ENCODE data around the gene STK39. TPM values are rescaled to one million over a fixed set of nuclear protein-coding genes. Genes with fewer than 3 reads are reported as not detected.

STK39 gene
- total RNA-seq, 2 experiments from 2014 or later: 28.2 to 31.4 TPM

- POLR2A ChIA-PET: no interaction called here
- CTCF ChIA-PET: interaction anchor here (1.1 kb wide), 1 partner anchor 43 kb away, joined by 3 read pairs; no protein-coding TSS in a partner anchor
- peaks cover 9% of the 10 kb centered on the region for H3K4me1 Mint-ChIP-seq
- H3K9me3 Mint-ChIP-seq: peaks cover 2% of the 10 kb centered on the region
- H3K27me3 Mint-ChIP-seq: no peaks in the 10 kb centered on the region
- H3K4me3 Mint-ChIP-seq: no peak overlapping the region
- no peak overlapping the region for H3K27ac Mint-ChIP-seq
- H3K36me3 Mint-ChIP-seq (ENCODE audit: low read depth): peaks cover 10% of the 10 kb centered on the region
- DNase-seq: no peak
Observed at GRCh38 chr2:168034616-168035015, 212.8 kb downstream of the STK39 start.

- H3K27me3 Mint-ChIP-seq: no peaks in the 10 kb centered on the region
- H3K36me3 Mint-ChIP-seq (ENCODE audit: low read depth): peaks cover 10% of the 10 kb centered on the region
- H3K27ac Mint-ChIP-seq: no peak overlapping the region
- peaks cover 2% of the 10 kb centered on the region for H3K9me3 Mint-ChIP-seq
- no peak overlapping the region for H3K4me3 Mint-ChIP-seq
- CTCF ChIA-PET: no interaction called here
- POLR2A ChIA-PET: no interaction called here
- DNase-seq: no peak
- H3K4me1 Mint-ChIP-seq: peaks cover 9% of the 10 kb centered on the region
Observed at GRCh38 chr2:168033966-168034365, 213.4 kb downstream of the STK39 start.

DNA sequence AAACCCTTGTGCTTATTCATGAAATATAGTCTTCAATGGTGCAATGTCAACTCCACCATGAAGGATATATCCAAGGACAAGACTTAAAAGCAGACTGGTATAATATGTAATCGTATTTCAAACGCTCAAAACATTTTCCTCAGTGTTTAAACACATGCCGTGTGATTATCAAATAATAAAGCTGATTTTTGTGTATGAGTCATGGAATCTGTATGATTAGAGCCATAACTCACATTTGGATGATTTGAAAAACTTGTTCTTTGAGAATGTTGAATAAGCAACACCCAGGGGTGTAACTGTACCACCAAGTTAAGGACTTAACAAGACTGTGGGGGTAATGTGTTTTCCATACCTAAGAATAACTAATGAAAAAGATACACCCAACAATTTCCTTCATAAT is 215.3 kb downstream of the STK39 start:
- POLR2A ChIA-PET: no interaction called here
- Mint-ChIP-seq H3K4me3 (no peak overlapping the region), H3K4me1 (peaks cover 7% of the 10 kb centered on the region), H3K9me3 (peaks cover 2% of the 10 kb centered on the region), H3K36me3 (ENCODE audit: low read depth) (peaks cover 10% of the 10 kb centered on the region), H3K27me3 (no peaks in the 10 kb centered on the region), H3K27ac (no peak overlapping the region)
- no peak for DNase-seq
- CTCF ChIA-PET: interaction anchor here (0.7 kb wide), 1 partner anchor 8 kb away, joined by 3 read pairs; no protein-coding TSS in a partner anchor

DNA sequence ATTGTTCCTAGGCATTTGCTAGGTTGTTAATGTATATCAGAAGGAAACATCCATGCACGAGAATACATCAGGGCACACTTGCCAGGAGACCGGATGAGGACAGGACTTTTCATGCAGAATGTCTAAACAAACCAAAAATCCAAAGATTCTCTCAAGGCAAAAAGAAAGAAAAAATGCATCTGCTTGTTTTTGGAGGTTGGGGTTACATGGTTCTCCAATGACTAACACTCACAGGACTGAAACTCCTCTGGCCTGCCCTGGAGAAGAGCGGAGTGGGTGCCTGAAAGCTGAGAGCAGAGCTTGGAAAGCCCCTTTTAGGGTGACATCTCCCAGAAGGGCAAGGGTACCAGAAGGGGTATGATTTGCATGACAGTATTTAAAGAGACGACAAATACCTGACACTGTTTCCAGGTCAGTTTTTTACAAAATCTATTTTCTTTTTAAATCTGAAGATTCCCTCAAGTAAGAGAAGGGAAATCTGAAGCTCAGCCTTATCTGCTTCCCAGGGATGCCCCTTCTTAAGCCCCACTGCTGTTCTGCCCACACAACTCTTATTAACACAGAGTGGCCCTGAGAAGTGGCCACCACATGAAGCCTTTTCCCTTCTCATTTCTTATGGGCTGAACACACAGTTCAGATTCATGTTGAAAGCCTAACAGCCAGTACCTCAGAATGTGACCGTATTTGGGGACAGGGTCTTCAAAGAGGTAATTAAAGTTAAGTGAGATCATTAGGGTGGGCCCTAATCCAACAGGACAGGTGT is 216.4 kb downstream of the STK39 start:
- DNase-seq: no peak
- H3K36me3 Mint-ChIP-seq (ENCODE audit: low read depth): peaks cover 6% of the 10 kb centered on the region
- peaks cover 2% of the 10 kb centered on the region for H3K9me3 Mint-ChIP-seq
- H3K4me3 Mint-ChIP-seq: no peak overlapping the region
- peaks cover 2% of the 10 kb centered on the region for H3K4me1 Mint-ChIP-seq
- H3K27me3 Mint-ChIP-seq: no peaks in the 10 kb centered on the region
- POLR2A ChIA-PET: no interaction called here
- CTCF ChIA-PET: interaction anchor here (1.1 kb wide), 1 partner anchor 21 kb away, joined by 3 read pairs; no protein-coding TSS in a partner anchor
- H3K27ac Mint-ChIP-seq: no peak overlapping the region

- DNase-seq: no peak
- Mint-ChIP-seq H3K27ac (no peak overlapping the region), H3K36me3 (ENCODE audit: low read depth) (peaks cover 4% of the 10 kb centered on the region), H3K9me3 (no peaks in the 10 kb centered on the region), H3K27me3 (no peaks in the 10 kb centered on the region), H3K4me1 (no peaks in the 10 kb centered on the region), H3K4me3 (no peak overlapping the region)
- ChIA-PET CTCF (interaction anchor here (0.8 kb wide), 1 partner anchor 31 kb away, joined by 3 read pairs; no protein-coding TSS in a partner anchor), POLR2A (no interaction called here)
Observed at GRCh38 chr2:168029071-168029470, 218.3 kb downstream of the STK39 start.

DNA sequence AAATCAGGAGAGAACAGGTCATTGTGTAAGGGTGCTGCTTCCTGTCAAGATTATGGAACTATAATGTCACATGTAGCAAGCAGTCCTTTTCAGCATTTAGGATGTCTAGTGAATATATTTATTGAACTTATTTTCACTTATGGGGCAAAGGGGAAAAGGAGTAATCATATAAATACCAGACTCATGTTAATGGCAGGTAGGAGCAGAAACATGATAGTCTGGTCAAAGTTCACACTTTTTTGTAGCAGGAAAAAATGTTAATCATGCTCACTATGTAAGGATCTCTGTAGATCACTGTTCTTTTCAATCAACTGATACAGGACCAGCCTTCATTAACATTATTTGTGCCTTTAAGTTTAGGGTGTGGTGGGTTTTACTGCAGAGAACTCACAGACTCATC is 219.0 kb downstream of the STK39 start:
- CTCF ChIA-PET: no interaction called here
- Mint-ChIP-seq H3K4me3 (no peak overlapping the region), H3K9me3 (no peaks in the 10 kb centered on the region), H3K27ac (no peak overlapping the region), H3K27me3 (no peaks in the 10 kb centered on the region), H3K36me3 (ENCODE audit: low read depth) (peaks cover 4% of the 10 kb centered on the region), H3K4me1 (no peaks in the 10 kb centered on the region)
- DNase-seq: no peak
- POLR2A ChIA-PET: no interaction called here

- Mint-ChIP-seq H3K36me3 (ENCODE audit: low read depth) (peaks cover 4% of the 10 kb centered on the region), H3K27ac (no peak overlapping the region), H3K4me1 (no peaks in the 10 kb centered on the region), H3K9me3 (no peaks in the 10 kb centered on the region), H3K4me3 (no peak overlapping the region), H3K27me3 (no peaks in the 10 kb centered on the region)
- POLR2A ChIA-PET: no interaction called here
- DNase-seq: no peak
- CTCF ChIA-PET: no interaction called here
Observed at GRCh38 chr2:168025487-168026202, 221.8 kb downstream of the STK39 start.

DNA sequence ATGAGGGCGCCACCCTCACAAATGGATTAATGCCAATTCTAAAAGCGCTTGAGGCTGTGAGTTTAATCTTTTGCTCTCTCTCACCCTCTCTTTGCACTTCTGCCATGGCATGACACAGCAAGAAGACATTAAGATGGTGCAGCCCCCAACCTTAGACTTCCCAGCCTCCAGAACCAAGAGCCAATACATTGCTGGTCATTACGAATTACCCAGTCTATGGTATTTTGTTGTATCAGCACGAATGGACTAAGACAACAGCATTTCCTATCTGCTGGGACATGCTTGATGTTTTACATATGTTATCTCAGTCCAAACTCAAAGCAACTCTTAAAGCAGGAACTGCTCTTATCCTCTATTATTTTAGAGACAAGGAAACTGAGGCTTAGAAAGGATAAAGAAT is 222.9 kb downstream of the STK39 start:
- H3K27me3 Mint-ChIP-seq: no peaks in the 10 kb centered on the region
- POLR2A ChIA-PET: no interaction called here
- H3K4me3 Mint-ChIP-seq: no peak overlapping the region
- H3K9me3 Mint-ChIP-seq: no peaks in the 10 kb centered on the region
- H3K27ac Mint-ChIP-seq: no peak overlapping the region
- H3K4me1 Mint-ChIP-seq: no peaks in the 10 kb centered on the region
- DNase-seq: no peak
- peaks cover 4% of the 10 kb centered on the region for H3K36me3 Mint-ChIP-seq (ENCODE audit: low read depth)
- CTCF ChIA-PET: interaction anchor here (0.5 kb wide), 1 partner anchor 9 kb away, joined by 5 read pairs; no protein-coding TSS in a partner anchor

DNA sequence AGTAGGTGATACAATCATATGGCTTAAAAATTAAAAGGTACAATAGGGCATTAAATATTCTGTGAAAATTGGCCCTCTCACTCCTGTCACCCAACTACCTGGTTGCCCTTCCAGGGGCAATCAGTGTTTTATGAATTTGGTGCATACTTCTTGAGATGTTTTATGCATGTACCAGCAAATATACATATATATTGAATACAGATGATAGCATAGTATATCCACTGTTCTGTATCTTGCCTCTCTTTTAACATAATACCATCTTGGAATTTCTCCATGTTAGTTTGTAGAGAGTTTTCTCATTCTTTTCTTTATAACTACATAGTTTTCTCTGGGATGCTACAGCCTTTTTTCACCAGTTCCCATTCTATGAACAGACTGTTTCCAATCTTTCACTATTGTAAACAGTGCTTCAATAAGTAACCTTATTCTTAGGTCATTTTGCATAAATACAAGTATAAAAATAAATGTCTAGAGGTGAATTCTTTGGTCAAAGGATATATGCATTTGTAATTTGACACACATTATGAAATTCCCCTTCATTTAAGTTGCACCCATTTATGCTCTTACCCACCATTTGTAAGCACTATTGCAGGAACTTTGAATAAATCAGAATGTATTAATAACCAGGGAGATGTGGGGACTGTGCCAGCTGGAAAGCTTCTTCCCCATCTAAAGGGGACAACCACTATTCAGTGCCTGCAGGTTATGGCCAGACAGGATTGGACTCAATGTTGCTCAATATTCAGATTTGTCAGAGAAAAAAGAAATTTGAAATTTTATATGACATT is 225.4 kb downstream of the STK39 start:
- ChIA-PET POLR2A (no interaction called here), CTCF (interaction anchor here (0.6 kb wide), 1 partner anchor 9 kb away, joined by 4 read pairs; no protein-coding TSS in a partner anchor)
- H3K27me3 Mint-ChIP-seq: no peaks in the 10 kb centered on the region
- no peak overlapping the region for H3K27ac Mint-ChIP-seq
- no peak for DNase-seq
- no peaks in the 10 kb centered on the region for H3K4me1 Mint-ChIP-seq
- peaks cover 4% of the 10 kb centered on the region for H3K36me3 Mint-ChIP-seq (ENCODE audit: low read depth)
- H3K9me3 Mint-ChIP-seq: no peaks in the 10 kb centered on the region
- no peak overlapping the region for H3K4me3 Mint-ChIP-seq

DNA sequence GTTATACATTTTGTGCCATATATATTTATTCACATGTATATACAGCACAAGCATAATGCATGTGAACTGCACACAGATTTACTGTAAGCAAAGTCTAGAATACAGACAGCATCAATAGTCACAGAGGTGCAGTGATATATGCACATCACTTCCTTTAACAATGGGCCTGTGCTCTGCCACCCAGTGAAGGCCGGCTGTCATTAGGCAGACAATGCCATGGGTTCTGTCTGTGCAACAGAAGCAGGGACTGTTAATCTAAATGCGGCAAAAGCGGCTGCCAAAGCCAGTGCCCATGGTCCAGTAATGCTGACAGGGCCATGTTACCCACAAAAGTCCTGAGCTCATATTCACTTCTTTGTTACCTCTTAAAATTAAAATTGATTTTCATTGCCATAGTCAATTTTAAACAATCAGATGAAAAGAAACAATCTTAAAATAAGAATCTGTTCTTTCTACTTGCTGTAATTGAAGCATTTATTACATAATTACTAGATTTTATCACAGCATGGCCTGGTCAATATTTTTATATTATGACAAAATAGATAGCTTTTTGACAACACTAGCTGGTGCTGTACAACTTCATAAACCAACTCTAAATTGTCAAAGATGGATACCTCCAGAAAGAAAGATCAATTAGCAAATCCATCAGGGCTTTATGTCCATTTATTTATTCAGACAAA is 232.0 kb downstream of the STK39 start:
- H3K9me3 Mint-ChIP-seq: no peaks in the 10 kb centered on the region
- H3K4me3 Mint-ChIP-seq: no peak overlapping the region
- no peaks in the 10 kb centered on the region for H3K27me3 Mint-ChIP-seq
- no peak for DNase-seq
- H3K27ac Mint-ChIP-seq: no peak overlapping the region
- H3K36me3 Mint-ChIP-seq (ENCODE audit: low read depth): peaks cover 15% of the 10 kb centered on the region
- H3K4me1 Mint-ChIP-seq: peaks cover 17% of the 10 kb centered on the region
- ChIA-PET POLR2A (no interaction called here), CTCF (no interaction called here)

GRCh38 chr2:168009900-168010299 is 237.5 kb downstream of the STK39 start:
- Mint-ChIP-seq H3K36me3 (ENCODE audit: low read depth) (peaks cover 35% of the 10 kb centered on the region), H3K4me3 (no peak overlapping the region), H3K27ac (no peak overlapping the region), H3K9me3 (no peaks in the 10 kb centered on the region), H3K4me1 (peaks cover 17% of the 10 kb centered on the region), H3K27me3 (no peaks in the 10 kb centered on the region)
- no peak for DNase-seq
- CTCF ChIA-PET: interaction anchor here (1.0 to 2.1 kb wide), 2 partner anchors 21 kb away, joined by 3 to 4 read pairs; no protein-coding TSS in a partner anchor
- POLR2A ChIA-PET: no interaction called here

GRCh38 chr2:168008646-168009195 is 238.7 kb downstream of the STK39 start:
- H3K9me3 Mint-ChIP-seq: no peaks in the 10 kb centered on the region
- H3K4me1 Mint-ChIP-seq: peaks cover 9% of the 10 kb centered on the region
- POLR2A ChIA-PET: no interaction called here
- peaks cover 38% of the 10 kb centered on the region for H3K36me3 Mint-ChIP-seq (ENCODE audit: low read depth)
- no peak for DNase-seq
- H3K27me3 Mint-ChIP-seq: no peaks in the 10 kb centered on the region
- no peak overlapping the region for H3K4me3 Mint-ChIP-seq
- H3K27ac Mint-ChIP-seq: no peak overlapping the region
- CTCF ChIA-PET: no interaction called here
